Left lung (tissue), 10 donors: ENCODE measurements around the gene VGLL4. TPM values are rescaled to one million over a fixed set of nuclear protein-coding genes. Genes with fewer than 3 reads are reported as not detected.

ENCODE experiments used
- ATAC-seq: fragments of 200-7000 bp; cut with Tn5 transposase; one replicate; pipeline ENCODE4 v1.9.1; 2020; ENCODE audit warnings: moderate library complexity
- DNase-seq, 4 donors: peaks; one replicate each; pipeline ENCODE4 v3.0.0-alpha.2; 2013 to 2020
- H3K27ac ChIP-seq, 2 donors: fragments of 200-600 bp; sonication (generic) in 1 of 2; one replicate each; pipeline versions ENCODE4 v1.5.0 to v1.8.0; 2020 to 2021
- H3K27me3 ChIP-seq, 2 donors: fragments of 200-600 bp; sonication (generic) in 1 of 2; one replicate each; pipeline versions ENCODE4 v1.5.0 to v1.8.0; 2020 to 2021
- H3K36me3 ChIP-seq, 2 donors: fragments of 200-600 bp; sonication (generic) in 1 of 2; one replicate each; pipeline versions ENCODE4 v1.5.0 to v1.8.0; 2020 to 2021
- H3K4me1 ChIP-seq, 2 donors: fragments of 200-600 bp; one replicate each; pipeline ENCODE4 v1.8.0; 2021
- H3K4me3 ChIP-seq, 2 donors: fragments of 200-600 bp; sonication (generic) in 1 of 2; one replicate each; pipeline versions ENCODE4 v1.5.0 to v1.8.0; 2020 to 2021; ENCODE audit warnings: mild to moderate bottlenecking in 1 of 2
- H3K9me3 ChIP-seq, 2 donors: fragments of 200-600 bp; sonication (generic) in 1 of 2; one replicate each; pipeline versions ENCODE4 v1.5.0 to v1.8.0; 2020 to 2021
- CTCF ChIP-seq, 2 donors: fragments of 200-600 bp; sonication (generic) in 1 of 2; IDR thresholded peaks; one replicate each; pipeline versions ENCODE4 v1.5.0 to v1.8.0; 2021; ENCODE audit warnings: antibody characterized with exemption in 2 of 2
- intact Hi-C, 2 donors: fragments of 100-400 bp; cut with DNase I; formaldehyde crosslinking; loops; one replicate each; pipeline versions ENCODE4 v1.11.2 to v1.14.2; 2022
- polyA plus RNA-seq, 6 donors: library from polyadenylated mRNA; unstranded; fragments of 120-200 nt; gene quantifications; one replicate each; pipeline ENCODE4 v1.2.1, GENCODE V29; 2013; ENCODE audit not compliant: insufficient read length in 6 of 6
- total RNA-seq, 2 donors: library from RNA; stranded (reverse); fragmentation: NEBNext Ultra II Directional; extraction: Animal tissue kit (Norgen Biotek cat#: 25700); gene quantifications; one replicate each; pipeline ENCODE4 v1.2.1, GENCODE V29; 2021
- donor health status: DM: no; HTN: yes; CAD: no.
- donor health status: DM: no; HTN: no; CAD: no.

The VGLL4 gene
- total and polyA plus RNA-seq, 8 donors: 40.2 to 115 (median 106) TPM

- ATAC-seq: peak; percentile 83
- DNase-seq: peak in 3 of 4 donors; percentile 69 to 91 (median 78)
- H3K4me1 ChIP-seq: peaks cover 26 to 31% of the 10 kb centered on the region in 2 donors
- H3K36me3 ChIP-seq: no peaks in the 10 kb centered on the region
- no peak for TF ChIP-seq CTCF (IDR thresholded peaks at IDR 0.05)
- intact Hi-C loops: no loop called here
- H3K27ac ChIP-seq: peak overlapping the region; percentile 63 to 70
- H3K4me3 ChIP-seq: peak overlapping the region in 1 of 2 donors; percentile 0
- H3K9me3 ChIP-seq: no peaks in the 10 kb centered on the region
- no peaks in the 10 kb centered on the region for H3K27me3 ChIP-seq
Observed at GRCh38 chr3:11582191-11582968, 61.3 kb downstream of the VGLL4 start.

GRCh38 chr3:11581237-11582190 lies 62.2 kb downstream of the VGLL4 start:
- ATAC-seq (peak; percentile 70), DNase-seq (no peak)
- peaks cover 26 to 31% of the 10 kb centered on the region in 2 donors for H3K4me1 ChIP-seq
- no peaks in the 10 kb centered on the region for H3K36me3 ChIP-seq
- intact Hi-C loops: no loop called here
- no peak for TF ChIP-seq CTCF (IDR thresholded peaks at IDR 0.05)
- H3K4me3 ChIP-seq: peak overlapping the region in 1 of 2 donors; percentile 0
- H3K27me3 ChIP-seq: no peaks in the 10 kb centered on the region
- H3K27ac ChIP-seq: peak overlapping the region; percentile 63 to 70
- H3K9me3 ChIP-seq: no peaks in the 10 kb centered on the region

- H3K4me3 ChIP-seq: no peak overlapping the region
- TF ChIP-seq CTCF (IDR thresholded peaks at IDR 0.05): no peak
- peaks cover 26 to 31% of the 10 kb centered on the region in 2 donors for H3K4me1 ChIP-seq
- H3K27me3 ChIP-seq: no peaks in the 10 kb centered on the region
- intact Hi-C loops: no loop called here
- H3K9me3 ChIP-seq: no peaks in the 10 kb centered on the region
- peak overlapping the region; percentile 63 to 70 for H3K27ac ChIP-seq
- DNase-seq: no peak
- no peak for ATAC-seq
- peaks cover 0 to under 1% of the 10 kb centered on the region in 2 donors for H3K36me3 ChIP-seq
Observed at GRCh38 chr3:11580645-11581044, 63.1 kb downstream of the VGLL4 start.

- Histone ChIP-seq H3K36me3 (peaks cover 0 to 10% of the 10 kb centered on the region in 2 donors), H3K27me3 (no peaks in the 10 kb centered on the region), H3K4me3 (no peak overlapping the region), H3K4me1 (peaks cover 21 to 25% of the 10 kb centered on the region in 2 donors), H3K9me3 (no peaks in the 10 kb centered on the region), H3K27ac (no peak overlapping the region)
- ATAC-seq (no peak), DNase-seq (no peak)
- no peak for TF ChIP-seq CTCF (IDR thresholded peaks at IDR 0.05)
- intact Hi-C loops: no loop called here
Observed at GRCh38 chr3:11578169-11578568, 65.5 kb downstream of the VGLL4 start.

- ATAC-seq: no peak
- no peak for TF ChIP-seq CTCF (IDR thresholded peaks at IDR 0.05)
- Histone ChIP-seq H3K27ac (no peak overlapping the region), H3K4me3 (no peak overlapping the region), H3K9me3 (no peaks in the 10 kb centered on the region), H3K36me3 (peaks cover 0 to 10% of the 10 kb centered on the region in 2 donors), H3K4me1 (peaks cover 6 to 10% of the 10 kb centered on the region in 2 donors), H3K27me3 (no peaks in the 10 kb centered on the region)
- intact Hi-C loops: no loop called here
- DNase-seq: no peak
Observed at GRCh38 chr3:11576453-11576852, 67.3 kb downstream of the VGLL4 start.
